ENCODE results near the gene WDR27. TPM values are rescaled to one million over a fixed set of nuclear protein-coding genes. Genes with fewer than 3 reads are reported as not detected.
A peak's percentile ranks its signal among the peaks of the same experiment; 100 is the strongest.

WDR27 gene
- total RNA-seq, 6 donors from 2014 or later, result 20.1 to 80.7 (median 40.3) TPM

GRCh38 chr6:169539176-169539897 lies 162.5 kb downstream of the WDR27 start:
- no peak for TF ChIP-seq POLR2AphosphoS5 (IDR thresholded peaks at IDR 0.05)
- no peak for TF ChIP-seq CTCF (IDR thresholded peaks at IDR 0.05)
- TF ChIP-seq EP300 (IDR thresholded peaks at IDR 0.05), result no peak
- no peak for TF ChIP-seq POLR2A (IDR thresholded peaks at IDR 0.05)
- WGBS, 2 donors, result 55 to 67% methylated on average over 5 of the region's 5 CpGs
- Histone ChIP-seq H3K27ac (peak overlapping the region; percentile 13 to 77 (median 41)), H3K4me1 (peaks cover 0 to 11% (median 0%) of the 10 kb centered on the region in 4 donors), H3K36me3 (no peaks in the 10 kb centered on the region), H3K4me3 (no peak overlapping the region), H3K9me3 (peaks cover 0 to 6% (median 2%) of the 10 kb centered on the region in 4 donors), H3K27me3 (no peaks in the 10 kb centered on the region)
- ATAC-seq (ENCODE audit: low FRiP score in 2 of 2) (no peak), DNase-seq (no peak)

DNA sequence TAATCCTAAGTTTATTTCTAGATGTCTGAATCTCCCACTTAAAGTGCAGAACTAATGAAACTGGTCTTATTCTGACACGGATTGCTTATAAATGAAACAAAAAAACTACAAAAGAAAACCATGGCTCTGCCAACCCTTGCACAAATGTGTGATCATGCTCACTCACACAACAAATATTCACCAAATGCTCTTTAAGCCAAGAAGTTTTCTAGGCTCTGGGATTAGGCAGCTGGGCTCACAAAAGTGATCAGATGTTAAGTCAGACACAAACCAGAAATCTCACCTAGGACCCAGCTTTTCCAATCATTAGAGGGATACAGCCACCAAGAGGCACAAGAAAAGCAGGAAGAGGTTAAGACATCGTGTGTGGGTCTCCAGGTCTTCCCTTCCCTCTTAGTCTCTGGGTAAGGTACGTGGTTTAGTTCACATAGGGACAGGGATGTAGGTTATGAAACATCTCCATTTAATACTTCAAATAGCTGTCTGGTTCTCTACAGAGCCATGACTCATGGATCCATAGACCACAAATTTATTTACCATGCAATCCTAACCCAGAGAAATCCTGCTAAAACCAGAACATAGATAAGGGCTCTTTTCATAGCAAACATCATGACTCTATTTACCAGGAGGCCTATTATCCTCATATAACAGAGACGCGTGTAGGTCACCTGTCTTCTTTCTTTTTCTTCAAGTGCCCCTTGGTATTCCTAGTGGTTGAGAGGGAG lies 165.2 kb downstream of the WDR27 start:
- no peak overlapping the region for H3K4me3 ChIP-seq
- TF ChIP-seq EP300 (IDR thresholded peaks at IDR 0.05), result no peak
- no peak for TF ChIP-seq POLR2AphosphoS5 (IDR thresholded peaks at IDR 0.05)
- no peak for TF ChIP-seq POLR2A (IDR thresholded peaks at IDR 0.05)
- no peak for TF ChIP-seq CTCF (IDR thresholded peaks at IDR 0.05)
- DNase-seq (no peak), ATAC-seq (ENCODE audit: low FRiP score in 2 of 2) (no peak)
- peaks cover 3 to 17% (median 12%) of the 10 kb centered on the region in 4 donors for H3K9me3 ChIP-seq
- H3K27ac ChIP-seq, result no peak overlapping the region
- no peaks in the 10 kb centered on the region for H3K27me3 ChIP-seq
- 70 to 75% methylated on average over 5 of the region's 5 CpGs for WGBS, 2 donors
- no peaks in the 10 kb centered on the region for H3K36me3 ChIP-seq
- peaks cover 0 to 7% (median 0%) of the 10 kb centered on the region in 4 donors for H3K4me1 ChIP-seq

DNA sequence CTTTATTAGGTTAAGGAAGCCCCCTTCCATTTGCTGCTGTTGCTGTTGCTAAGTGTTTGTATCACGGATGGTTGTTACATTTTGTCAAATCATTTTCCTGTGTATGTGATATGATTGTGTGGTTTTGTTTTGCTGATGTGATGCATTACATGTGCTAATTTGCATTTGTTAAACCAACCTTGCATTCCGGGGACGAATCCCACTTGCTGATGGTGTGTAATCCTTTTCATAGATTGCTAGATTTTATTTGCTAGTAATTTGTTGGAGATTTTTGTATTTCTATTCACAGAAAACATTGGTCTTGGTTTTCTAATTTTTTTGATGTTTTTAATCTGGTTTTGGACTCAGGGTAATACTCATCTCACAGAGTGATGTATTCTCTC lies 167.8 kb downstream of the WDR27 start:
- peaks cover 3 to 17% (median 12%) of the 10 kb centered on the region in 4 donors for H3K9me3 ChIP-seq
- H3K4me3 ChIP-seq, result no peak overlapping the region
- 93 to 97% methylated on average over 3 of the region's 3 CpGs for WGBS, 2 donors
- H3K36me3 ChIP-seq, result no peaks in the 10 kb centered on the region
- H3K27ac ChIP-seq, result no peak overlapping the region
- H3K4me1 ChIP-seq, result peaks cover 0 to 8% (median 3%) of the 10 kb centered on the region in 4 donors
- no peaks in the 10 kb centered on the region for H3K27me3 ChIP-seq
- no peak for ATAC-seq (ENCODE audit: low FRiP score in 2 of 2)
- TF ChIP-seq EP300 (IDR thresholded peaks at IDR 0.05) (no peak), CTCF (IDR thresholded peaks at IDR 0.05) (no peak), POLR2AphosphoS5 (IDR thresholded peaks at IDR 0.05) (no peak), POLR2A (IDR thresholded peaks at IDR 0.05) (no peak)
- DNase-seq, result no peak

- peaks cover 3 to 17% (median 12%) of the 10 kb centered on the region in 4 donors for H3K9me3 ChIP-seq
- H3K36me3 ChIP-seq, result no peaks in the 10 kb centered on the region
- DNase-seq, result no peak
- 91 to 95% methylated on average over 6 of the region's 6 CpGs for WGBS, 2 donors
- no peak for TF ChIP-seq EP300 (IDR thresholded peaks at IDR 0.05)
- TF ChIP-seq CTCF (IDR thresholded peaks at IDR 0.05), result no peak
- no peak for TF ChIP-seq POLR2A (IDR thresholded peaks at IDR 0.05)
- no peak for TF ChIP-seq POLR2AphosphoS5 (IDR thresholded peaks at IDR 0.05)
- no peak overlapping the region for H3K27ac ChIP-seq
- no peaks in the 10 kb centered on the region for H3K27me3 ChIP-seq
- H3K4me1 ChIP-seq, result peaks cover 0 to 9% (median 3%) of the 10 kb centered on the region in 4 donors
- ATAC-seq (ENCODE audit: low FRiP score in 2 of 2), result peak in 1 of 2 donors; percentile 38
- H3K4me3 ChIP-seq, result no peak overlapping the region
Measured at GRCh38 chr6:169533301-169534038, 168.4 kb downstream of the WDR27 start.
